Measurements from ENCODE around the gene TCEANC2.

Gene TCEANC2

GRCh38 chr1:54028306-54029251, 24.8 kb upstream of the TCEANC2 start:
- no peak for TF ChIP-seq REST (IDR thresholded peaks at IDR 0.05; ENCODE audit: insufficient read depth in 1 of 2, low read depth in 2 of 2, low read length in 2 of 2)
- no peak for TF ChIP-seq TAF1 (IDR thresholded peaks at IDR 0.05; ENCODE audit: borderline replicate concordance, insufficient read depth, low read length)
- no peak for TF ChIP-seq SIN3A (IDR thresholded peaks at IDR 0.05; ENCODE audit: borderline replicate concordance, insufficient read depth, low read length)
- no peak for TF ChIP-seq POLR2AphosphoS5 (IDR thresholded peaks at IDR 0.05; ENCODE audit: low read depth, low read length)
- no peak for TF ChIP-seq FOXP2 (optimal IDR thresholded peaks at IDR 0.05; ENCODE audit: borderline replicate concordance, extremely low read depth, extremely low read length, insufficient read depth)

- TF ChIP-seq REST (IDR thresholded peaks at IDR 0.05; ENCODE audit: insufficient read depth in 1 of 2, low read depth in 2 of 2, low read length in 2 of 2), result no peak
- no peak for TF ChIP-seq SIN3A (IDR thresholded peaks at IDR 0.05; ENCODE audit: borderline replicate concordance, insufficient read depth, low read length)
- no peak for TF ChIP-seq FOXP2 (optimal IDR thresholded peaks at IDR 0.05; ENCODE audit: borderline replicate concordance, extremely low read depth, extremely low read length, insufficient read depth)
- no peak for TF ChIP-seq TAF1 (IDR thresholded peaks at IDR 0.05; ENCODE audit: borderline replicate concordance, insufficient read depth, low read length)
These were observed 15.9 kb upstream of the TCEANC2 start for GRCh38 chr1:54037476-54037875.

- TF ChIP-seq SIN3A (IDR thresholded peaks at IDR 0.05; ENCODE audit: borderline replicate concordance, insufficient read depth, low read length) (no peak), TAF1 (IDR thresholded peaks at IDR 0.05; ENCODE audit: borderline replicate concordance, insufficient read depth, low read length) (no peak), FOXP2 (optimal IDR thresholded peaks at IDR 0.05; ENCODE audit: borderline replicate concordance, extremely low read depth, extremely low read length, insufficient read depth) (no peak), REST (IDR thresholded peaks at IDR 0.05; ENCODE audit: insufficient read depth in 1 of 2, low read depth in 2 of 2, low read length in 2 of 2) (no peak), POLR2AphosphoS5 (IDR thresholded peaks at IDR 0.05; ENCODE audit: low read depth, low read length) (no peak)
These were observed 11.6 kb upstream of the TCEANC2 start for GRCh38 chr1:54041806-54042205.

GRCh38 chr1:54045496-54045895, 7.9 kb upstream of the TCEANC2 start:
- TF ChIP-seq TAF1 (IDR thresholded peaks at IDR 0.05; ENCODE audit: borderline replicate concordance, insufficient read depth, low read length) (no peak), REST (IDR thresholded peaks at IDR 0.05; ENCODE audit: insufficient read depth in 1 of 2, low read depth in 2 of 2, low read length in 2 of 2) (no peak), SIN3A (IDR thresholded peaks at IDR 0.05; ENCODE audit: borderline replicate concordance, insufficient read depth, low read length) (no peak), FOXP2 (optimal IDR thresholded peaks at IDR 0.05; ENCODE audit: borderline replicate concordance, extremely low read depth, extremely low read length, insufficient read depth) (no peak), POLR2AphosphoS5 (IDR thresholded peaks at IDR 0.05; ENCODE audit: low read depth, low read length) (no peak)
